SW 1271 (cell line): ENCODE data around the gene GDF15.
"Not testable (repeated sequence)": the region's sequence is repeated elsewhere in the genome, so short reads cannot be mapped to it uniquely, and the experiment has no call there.

Source experiments
- DNase-seq, 2 experiments: peaks; one replicate each; lab custom pipeline; 2025; lab: John Stamatoyannopoulos, UW

The GDF15 gene

GRCh38 chr19:18385675-18386542, at the start of gene GDF15:
GDF15 (plus strand) TSS chr19:18386158; CDS start chr19:18386190, 32 bp downstream.
- peak in 1 of 2 experiments; percentile 50 for DNase-seq

- DNase-seq, result no peak
Observed at GRCh38 chr19:18338541-18338940, 47.4 kb upstream of the GDF15 start.

- DNase-seq, result peak in 1 of 2 experiments; percentile 11
Observed at GRCh38 chr19:18339723-18340122, 46.2 kb upstream of the GDF15 start.

GRCh38 chr19:18340190-18340989, 45.6 kb upstream of the GDF15 start, which contains the start of gene PGPEP1:
PGPEP1 (plus strand) TSS chr19:18340598; CDS start chr19:18340682, 84 bp downstream.
- peak in 1 of 2 experiments; percentile 75 for DNase-seq

- peak; percentile 27 to 47 for DNase-seq
Observed at GRCh38 chr19:18340990-18341868, 44.7 kb upstream of the GDF15 start.

- DNase-seq, result no peak
Observed at GRCh38 chr19:18342090-18342632, 43.8 kb upstream of the GDF15 start.

GRCh38 chr19:18344582-18344950, 41.4 kb upstream of the GDF15 start:
- DNase-seq, result no peak

- DNase-seq, result no peak
Observed at GRCh38 chr19:18345296-18345695, 40.7 kb upstream of the GDF15 start.

- peak in 1 of 2 experiments; percentile 13 for DNase-seq
Observed at GRCh38 chr19:18346091-18346490, 39.9 kb upstream of the GDF15 start.

GRCh38 chr19:18348171-18348570, 37.8 kb upstream of the GDF15 start:
- DNase-seq, result no peak

- DNase-seq, result not testable (repeated sequence)
Observed at GRCh38 chr19:18348818-18349339, 37.1 kb upstream of the GDF15 start.

GRCh38 chr19:18349524-18350128, 36.3 kb upstream of the GDF15 start:
- peak in 1 of 2 experiments; percentile 25 for DNase-seq

- DNase-seq, result no peak
Observed at GRCh38 chr19:18350490-18350889, 35.5 kb upstream of the GDF15 start.

GRCh38 chr19:18351544-18351943, 34.4 kb upstream of the GDF15 start:
- DNase-seq, result no peak

- no peak for DNase-seq
Observed at GRCh38 chr19:18353378-18354005, 32.5 kb upstream of the GDF15 start.

- DNase-seq, result not testable (repeated sequence)
Observed at GRCh38 chr19:18354743-18355142, 31.2 kb upstream of the GDF15 start.

- DNase-seq, result no peak
Observed at GRCh38 chr19:18357041-18357440, 28.9 kb upstream of the GDF15 start.

- DNase-seq, result no peak
Observed at GRCh38 chr19:18361646-18362045, 24.3 kb upstream of the GDF15 start.

- DNase-seq, result no peak
Observed at GRCh38 chr19:18362934-18363542, 22.9 kb upstream of the GDF15 start.

GRCh38 chr19:18363787-18364186, 22.2 kb upstream of the GDF15 start:
- DNase-seq, result no peak
